GM19455 (cell line): ENCODE measurements around the gene BAG5.

Source experiments
- ATAC-seq: cut with Tn5 transposase; IDR thresholded peaks from one replicate; pipeline ENCODE4 v1.9.1; 2021; ENCODE audit not compliant: unreplicated experiment

Gene BAG5

GRCh38 chr14:103563844-103564505 lies 1.5 kb upstream of the BAG5 start:
- no peak for ATAC-seq

- ATAC-seq, result no peak
These were observed 766 bp upstream of the BAG5 start for GRCh38 chr14:103563226-103563620.

GRCh38 chr14:103562179-103562428 lies 353 bp downstream of the BAG5 start:
- ATAC-seq, result peak; percentile 27

GRCh38 chr14:103561381-103562178 lies 877 bp downstream of the BAG5 start:
- peak; percentile 22 for ATAC-seq

GRCh38 chr14:103560691-103561090 lies 1.8 kb downstream of the BAG5 start:
- ATAC-seq, result no peak

GRCh38 chr14:103559766-103560165 lies 2.7 kb downstream of the BAG5 start:
- no peak for ATAC-seq

- ATAC-seq, result no peak
These were observed 4.2 kb downstream of the BAG5 start for GRCh38 chr14:103558071-103558882.

- ATAC-seq, result no peak
These were observed 5.3 kb downstream of the BAG5 start for GRCh38 chr14:103556946-103557758.

GRCh38 chr14:103555559-103556337 lies 6.7 kb downstream of the BAG5 start:
- no peak for ATAC-seq

- ATAC-seq, result no peak
These were observed 9.6 kb downstream of the BAG5 start for GRCh38 chr14:103552846-103553210.

GRCh38 chr14:103552011-103552845 lies 10.2 kb downstream of the BAG5 start:
- ATAC-seq, result no peak

- ATAC-seq, result no peak
These were observed 11.1 kb downstream of the BAG5 start for GRCh38 chr14:103551338-103551762.

GRCh38 chr14:103550451-103551337 lies 11.8 kb downstream of the BAG5 start:
- no peak for ATAC-seq

- no peak for ATAC-seq
These were observed 12.8 kb downstream of the BAG5 start for GRCh38 chr14:103549361-103550311.

GRCh38 chr14:103548463-103549351 lies 13.8 kb downstream of the BAG5 start:
- no peak for ATAC-seq

- ATAC-seq, result no peak
These were observed 14.5 kb downstream of the BAG5 start for GRCh38 chr14:103547941-103548462.
